Parathyroid adenoma (tissue), 2 donors: Measurements from ENCODE around the gene TRIM9.

Experiments
- H2AFZ ChIP-seq: fragments of 300-600 bp; sonication (generic); one replicate; pipeline ENCODE4 v1.7.0; 2017; ENCODE audit warnings: antibody characterized with exemption, mild to moderate bottlenecking
- H3K27ac ChIP-seq: fragments of 300-600 bp; sonication (generic); one replicate; pipeline ENCODE4 v1.7.0; 2017
- H3K27me3 ChIP-seq: fragments of 300-600 bp; sonication (generic); one replicate; pipeline ENCODE4 v1.7.0; 2017; ENCODE audit warnings: low read length; ENCODE audit not compliant: control insufficient read depth, insufficient read depth
- H3K36me3 ChIP-seq: fragments of 300-600 bp; sonication (generic); one replicate; pipeline ENCODE4 v1.7.0; 2017; ENCODE audit warnings: low read length; ENCODE audit not compliant: control insufficient read depth, insufficient read depth
- H3K4me1 ChIP-seq: fragments of 300-600 bp; sonication (generic); one replicate; pipeline ENCODE4 v1.7.0; 2017; ENCODE audit warnings: control low read depth
- H3K4me2 ChIP-seq: fragments of 300-600 bp; sonication (generic); one replicate; pipeline ENCODE4 v1.7.0; 2017; ENCODE audit warnings: low read length
- H3K4me3 ChIP-seq: fragments of 300-600 bp; sonication (generic); one replicate; pipeline ENCODE4 v1.7.0; 2017; ENCODE audit warnings: low read depth, low read length
- H3K79me2 ChIP-seq: fragments of 300-600 bp; sonication (generic); one replicate; pipeline ENCODE4 v1.7.0; 2017; ENCODE audit warnings: control low read depth
- H3K9ac ChIP-seq: fragments of 300-600 bp; sonication (generic); one replicate; pipeline ENCODE4 v1.7.0; 2017; ENCODE audit warnings: mild to moderate bottlenecking
- H3K9me3 ChIP-seq: fragments of 300-600 bp; sonication (generic); one replicate; pipeline ENCODE4 v1.7.0; 2017; ENCODE audit warnings: low read length; ENCODE audit not compliant: control insufficient read depth
- TF ChIP-seq, protein P1 (sequence below): fragments of 300-600 bp; sonication (generic); IDR thresholded peaks from one replicate; pipeline ENCODE4 v1.7.0; 2017; ENCODE audit warnings: antibody characterized with exemption, mild to moderate bottlenecking
- donor health status: primary hyperparathyroidism.

TRIM9 gene

DNA sequence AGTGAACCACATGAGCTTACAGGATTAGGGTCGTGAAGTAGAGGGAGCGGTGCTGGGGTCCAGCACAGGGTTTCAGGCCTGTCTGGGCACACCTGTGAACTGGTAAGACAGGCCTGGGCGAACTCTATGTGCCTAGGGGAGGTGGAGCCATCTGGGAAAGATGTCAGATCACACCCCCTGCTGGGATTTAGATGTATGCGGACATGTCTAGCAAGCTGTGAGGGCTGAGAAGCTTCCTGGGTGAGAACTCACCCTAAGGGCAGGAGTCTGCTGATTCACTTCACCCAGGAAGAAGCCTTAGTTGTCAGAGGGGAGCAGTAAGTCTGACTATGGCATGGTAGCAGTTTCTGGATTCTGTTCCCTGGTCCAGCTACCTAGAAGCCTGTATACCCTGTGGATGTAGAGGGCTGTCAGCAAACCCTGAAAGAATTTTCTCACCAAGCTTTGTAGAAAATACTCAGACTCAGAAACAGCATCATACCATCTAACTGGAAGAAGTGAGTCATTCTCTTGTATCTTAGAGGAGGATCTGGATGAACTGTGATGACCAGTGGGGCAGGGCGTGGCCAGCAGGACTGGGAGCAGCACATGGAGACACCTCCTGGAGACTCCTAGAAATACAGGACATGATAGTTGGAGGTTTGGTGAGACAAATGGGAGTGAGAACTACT is 139.4 kb downstream of the TRIM9 start:
- H3K79me2 ChIP-seq: no peaks in the 10 kb centered on the region
- H3K4me3 ChIP-seq: no peak overlapping the region
- no peaks in the 10 kb centered on the region for H3K9me3 ChIP-seq
- H3K9ac ChIP-seq: no peak overlapping the region
- H3K4me2 ChIP-seq: no peak overlapping the region
- no peak overlapping the region for H2AFZ ChIP-seq
- peak overlapping the region; percentile 26 for H3K27ac ChIP-seq
- H3K27me3 ChIP-seq: no peaks in the 10 kb centered on the region
- no peaks in the 10 kb centered on the region for H3K36me3 ChIP-seq
- TF ChIP-seq, protein P1, sequence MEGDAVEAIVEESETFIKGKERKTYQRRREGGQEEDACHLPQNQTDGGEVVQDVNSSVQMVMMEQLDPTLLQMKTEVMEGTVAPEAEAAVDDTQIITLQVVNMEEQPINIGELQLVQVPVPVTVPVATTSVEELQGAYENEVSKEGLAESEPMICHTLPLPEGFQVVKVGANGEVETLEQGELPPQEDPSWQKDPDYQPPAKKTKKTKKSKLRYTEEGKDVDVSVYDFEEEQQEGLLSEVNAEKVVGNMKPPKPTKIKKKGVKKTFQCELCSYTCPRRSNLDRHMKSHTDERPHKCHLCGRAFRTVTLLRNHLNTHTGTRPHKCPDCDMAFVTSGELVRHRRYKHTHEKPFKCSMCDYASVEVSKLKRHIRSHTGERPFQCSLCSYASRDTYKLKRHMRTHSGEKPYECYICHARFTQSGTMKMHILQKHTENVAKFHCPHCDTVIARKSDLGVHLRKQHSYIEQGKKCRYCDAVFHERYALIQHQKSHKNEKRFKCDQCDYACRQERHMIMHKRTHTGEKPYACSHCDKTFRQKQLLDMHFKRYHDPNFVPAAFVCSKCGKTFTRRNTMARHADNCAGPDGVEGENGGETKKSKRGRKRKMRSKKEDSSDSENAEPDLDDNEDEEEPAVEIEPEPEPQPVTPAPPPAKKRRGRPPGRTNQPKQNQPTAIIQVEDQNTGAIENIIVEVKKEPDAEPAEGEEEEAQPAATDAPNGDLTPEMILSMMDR: peak; percentile 57
- H3K4me1 ChIP-seq: peaks cover 4% of the 10 kb centered on the region

DNA sequence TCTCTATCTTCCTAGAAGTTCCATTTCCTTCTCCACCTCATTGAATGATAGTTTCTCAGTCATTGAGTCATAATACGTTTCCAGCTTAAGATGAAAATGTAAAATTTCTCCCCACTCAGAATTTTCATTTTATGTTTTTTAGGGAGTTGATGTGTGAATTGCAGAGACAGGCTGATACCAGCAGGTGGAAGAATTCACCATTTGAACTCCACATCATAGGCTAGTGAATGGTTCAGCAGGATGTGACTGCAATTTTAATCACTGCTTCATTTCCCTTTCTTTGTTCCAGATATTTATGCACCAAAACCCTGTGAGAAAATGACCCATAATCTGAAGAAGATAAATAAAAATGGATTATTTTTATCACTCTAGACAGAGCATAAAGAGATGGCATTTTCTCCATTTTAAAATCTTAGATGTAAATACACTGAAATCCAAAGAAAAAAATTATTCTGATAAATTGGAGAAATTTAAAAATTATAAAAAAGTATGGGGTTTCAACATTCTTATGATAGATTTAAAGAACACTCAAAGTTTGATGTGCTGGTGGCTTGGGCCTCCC is 140.0 kb downstream of the TRIM9 start:
- no peaks in the 10 kb centered on the region for H3K79me2 ChIP-seq
- peaks cover 4% of the 10 kb centered on the region for H3K4me1 ChIP-seq
- no peaks in the 10 kb centered on the region for H3K36me3 ChIP-seq
- peak overlapping the region; percentile 26 for H3K27ac ChIP-seq
- H2AFZ ChIP-seq: no peak overlapping the region
- no peak overlapping the region for H3K9ac ChIP-seq
- no peaks in the 10 kb centered on the region for H3K27me3 ChIP-seq
- H3K9me3 ChIP-seq: no peaks in the 10 kb centered on the region
- TF ChIP-seq, protein P1: peak; percentile 48
- no peak overlapping the region for H3K4me3 ChIP-seq
- no peak overlapping the region for H3K4me2 ChIP-seq

DNA sequence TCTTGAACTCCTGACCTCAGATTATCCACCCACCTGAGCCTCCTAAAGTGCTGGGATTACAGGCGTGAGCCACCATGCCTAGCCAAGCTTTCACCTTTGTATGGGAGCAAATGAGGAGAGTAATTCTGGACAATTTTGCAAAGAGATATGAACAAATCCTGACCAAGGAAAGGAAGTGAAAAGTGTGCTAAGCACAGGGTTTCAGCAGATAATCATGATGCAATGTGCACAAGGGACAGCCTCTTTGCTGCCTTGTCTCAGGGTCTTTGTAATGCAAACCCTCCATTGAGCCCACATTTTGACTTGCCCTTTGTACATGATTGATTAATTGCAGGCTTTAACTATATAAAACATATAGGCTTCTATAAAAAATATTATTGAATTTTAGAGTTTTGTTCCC is 141.4 kb downstream of the TRIM9 start:
- Histone ChIP-seq H3K36me3 (no peaks in the 10 kb centered on the region), H3K27ac (no peak overlapping the region), H3K79me2 (no peaks in the 10 kb centered on the region), H3K9me3 (no peaks in the 10 kb centered on the region), H3K27me3 (no peaks in the 10 kb centered on the region), H2AFZ (no peak overlapping the region), H3K4me2 (no peak overlapping the region), H3K9ac (no peak overlapping the region), H3K4me3 (no peak overlapping the region), H3K4me1 (peaks cover 4% of the 10 kb centered on the region)
- TF ChIP-seq, protein P1: no peak

DNA sequence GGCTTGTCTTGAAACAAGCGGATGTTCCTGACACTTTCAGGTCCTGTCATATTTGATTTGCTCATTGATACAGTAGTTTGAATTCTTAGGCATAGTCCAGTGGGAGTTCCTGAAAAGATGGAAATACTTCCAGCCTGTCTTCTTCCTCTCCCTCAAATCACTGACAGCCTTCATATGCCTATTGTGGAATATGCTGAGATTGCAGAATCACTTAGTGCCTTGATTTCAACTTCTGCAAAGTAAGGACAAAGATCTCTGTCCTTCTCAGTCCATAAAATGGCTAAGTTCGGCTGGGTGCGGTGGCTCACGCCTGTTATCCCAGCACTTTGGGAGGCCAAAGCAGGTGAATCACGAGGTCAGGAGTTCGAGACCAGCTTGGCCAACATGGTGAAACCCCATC is 143.9 kb downstream of the TRIM9 start:
- peaks cover 4% of the 10 kb centered on the region for H3K4me1 ChIP-seq
- H3K79me2 ChIP-seq: no peaks in the 10 kb centered on the region
- H2AFZ ChIP-seq: no peak overlapping the region
- no peak overlapping the region for H3K9ac ChIP-seq
- TF ChIP-seq, protein P1: no peak
- no peaks in the 10 kb centered on the region for H3K9me3 ChIP-seq
- H3K27me3 ChIP-seq: no peaks in the 10 kb centered on the region
- H3K4me3 ChIP-seq: no peak overlapping the region
- H3K36me3 ChIP-seq: no peaks in the 10 kb centered on the region
- H3K4me2 ChIP-seq: no peak overlapping the region
- H3K27ac ChIP-seq: no peak overlapping the region

DNA sequence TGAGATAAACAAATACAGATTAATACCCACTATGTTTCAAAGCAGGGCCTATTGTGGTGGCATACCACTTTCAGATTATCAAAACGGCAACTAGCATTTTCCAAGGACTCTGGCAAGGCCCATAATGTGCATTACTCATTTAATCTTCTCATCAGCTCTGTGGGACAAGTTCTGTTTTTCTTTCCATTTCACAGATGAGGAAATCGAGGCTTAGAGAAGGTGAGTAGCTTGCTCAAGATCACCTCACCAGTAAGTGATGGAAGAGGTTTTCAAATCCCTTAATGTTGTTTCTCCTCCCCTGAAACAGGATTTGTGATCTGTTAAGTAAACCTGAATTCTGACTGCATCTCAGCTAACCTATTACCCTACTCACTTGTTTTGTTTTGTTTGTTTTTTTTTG is 146.7 kb downstream of the TRIM9 start:
- Histone ChIP-seq H3K9me3 (no peaks in the 10 kb centered on the region), H3K4me2 (no peak overlapping the region), H3K79me2 (no peaks in the 10 kb centered on the region), H3K4me1 (peaks cover 2% of the 10 kb centered on the region), H3K4me3 (no peak overlapping the region), H2AFZ (no peak overlapping the region), H3K27me3 (no peaks in the 10 kb centered on the region), H3K36me3 (no peaks in the 10 kb centered on the region), H3K27ac (no peak overlapping the region), H3K9ac (no peak overlapping the region)
- TF ChIP-seq, protein P1: no peak
